Kidney (tissue), 14 donors: ENCODE measurements around the gene SERPINA4. TPM values are rescaled to one million over a fixed set of nuclear protein-coding genes. Genes with fewer than 3 reads are reported as not detected.
A peak's percentile ranks its signal among the peaks of the same experiment; 100 is the strongest.

Experiments used
- DNase-seq, 5 donors: peaks; one replicate each; pipeline ENCODE4 v3.0.0-alpha.2; 2013 to 2020
- FAIRE-seq: peaks from 2 replicates; lab custom pipeline; 2012; peaks lifted over from hg19 to GRCh38; lab: Jason Lieb, UNC
- H3K27ac ChIP-seq, 2 donors: one replicate each; pipeline ENCODE4 v1.7.0; 2013; ENCODE audit warnings: low read depth in 2 of 2, low read length in 2 of 2, inconsistent platforms in 1 of 2
- H3K27me3 ChIP-seq: one replicate; pipeline ENCODE4 v1.7.1; 2013; ENCODE audit warnings: low read length, inconsistent platforms; ENCODE audit not compliant: control insufficient read depth, insufficient read depth
- H3K36me3 ChIP-seq, 3 donors: one replicate each; pipeline versions ENCODE4 v1.7.0 to v1.7.1; 2013; ENCODE audit warnings: low read length in 3 of 3, control low read depth in 1 of 3, inconsistent platforms in 1 of 3; ENCODE audit not compliant: insufficient read depth in 3 of 3, control insufficient read depth in 2 of 3
- H3K4me1 ChIP-seq, 3 donors: one replicate each; pipeline versions ENCODE4 v1.7.0 to v1.7.1; 2013; ENCODE audit warnings: low read length in 3 of 3, inconsistent platforms in 1 of 3, low read depth in 1 of 3; ENCODE audit not compliant: control insufficient read depth in 2 of 3, insufficient read depth in 2 of 3
- H3K4me3 ChIP-seq, 3 donors: one replicate each; pipeline versions ENCODE4 v1.7.0 to v1.8.1; 2013; ENCODE audit warnings: low read length in 3 of 3, control low read depth in 1 of 3, inconsistent platforms in 1 of 3
- H3K9ac ChIP-seq, 3 donors: one replicate each; pipeline versions ENCODE4 v1.7.0 to v1.7.1; 2013; ENCODE audit warnings: low read length in 3 of 3, control low read depth in 1 of 3, inconsistent platforms in 1 of 3
- H3K9me3 ChIP-seq, 3 donors: one replicate each; pipeline versions ENCODE4 v1.7.0 to v1.7.1; 2013; ENCODE audit warnings: low read length in 3 of 3, control low read depth in 1 of 3, inconsistent platforms in 1 of 3; ENCODE audit not compliant: control insufficient read depth in 2 of 3, insufficient read depth in 1 of 3
- CTCF ChIP-seq: IDR thresholded peaks from 3 replicates; pipeline ENCODE4 v1.5.1; 2012; ENCODE audit warnings: mild to moderate bottlenecking, moderate library complexity, borderline replicate concordance; ENCODE audit not compliant: insufficient read depth; ENCODE audit errors: extremely low read depth
- intact Hi-C: fragments of 100-400 bp; cut with DNase I; formaldehyde crosslinking; loops from one replicate; pipeline ENCODE4 v1.11.1; 2022
- polyA plus RNA-seq: library from polyadenylated mRNA; stranded (reverse); fragments of 350-450 nt; fragmentation: Illumina TruSeq; extraction: RNeasy Lipid Tissue Mini Kit (QIAGEN cat#74804); gene quantifications from one replicate; pipeline ENCODE4 v1.2.3, GENCODE V29; 2014; ENCODE audit warnings: low read depth, low replicate concordance; ENCODE audit not compliant: insufficient read depth
- total RNA-seq: library from RNA; stranded (reverse); fragmentation: NEBNext Ultra II Directional; extraction: Animal tissue kit (Norgen Biotek cat#: 25700); gene quantifications from one replicate; pipeline ENCODE4 v1.2.1, GENCODE V29; 2021
- donor health status: control.
- donor health status: control.
- donor health status: control.
- donor health status: control.
- donor health status: control.
- donor health status: DM: yes; HTN: yes; CAD: no.
- donor health status: Normal renal cell carcinoma (clear cell type).

The SERPINA4 gene
- total and polyA plus RNA-seq, 2 donors from 2014 or later: 6.1 to 28.3 TPM

DNA sequence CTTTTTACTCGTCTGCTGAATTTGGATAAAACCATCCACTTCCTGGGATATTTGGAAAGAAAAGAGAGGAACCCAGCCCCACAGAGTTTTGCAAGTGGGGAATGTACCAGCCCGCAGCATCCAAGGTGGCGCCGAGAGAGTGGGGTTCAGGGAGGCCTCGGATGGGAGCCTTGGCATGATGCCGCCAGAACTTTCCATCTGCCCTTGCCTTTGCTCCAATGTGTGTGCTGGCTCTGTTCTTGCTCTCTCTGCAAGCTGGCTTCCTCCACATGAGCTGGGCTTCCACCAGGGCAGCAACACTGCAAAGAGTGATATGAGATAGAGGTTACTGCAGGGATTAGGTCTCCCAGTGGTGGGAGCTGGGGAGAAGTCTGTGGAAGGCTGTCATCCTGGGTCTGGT is 45.4 kb upstream of the SERPINA4 start:
- Histone ChIP-seq H3K9ac (no peak overlapping the region), H3K9me3 (peaks cover 0 to 1% (median 0%) of the 10 kb centered on the region in 3 donors), H3K4me3 (no peak overlapping the region), H3K4me1 (no peaks in the 10 kb centered on the region), H3K27ac (no peak overlapping the region), H3K36me3 (no peaks in the 10 kb centered on the region), H3K27me3 (no peaks in the 10 kb centered on the region)
- DNase-seq (no peak), FAIRE-seq (no peak)
- intact Hi-C loops: no loop called here
- TF ChIP-seq CTCF: no peak

- intact Hi-C loops: no loop called here
- no peak for TF ChIP-seq CTCF
- Histone ChIP-seq H3K27me3 (no peaks in the 10 kb centered on the region), H3K4me3 (no peak overlapping the region), H3K36me3 (no peaks in the 10 kb centered on the region), H3K9me3 (peaks cover 0 to 1% (median 0%) of the 10 kb centered on the region in 3 donors), H3K9ac (no peak overlapping the region), H3K27ac (no peak overlapping the region), H3K4me1 (no peaks in the 10 kb centered on the region)
- DNase-seq (no peak), FAIRE-seq (no peak)
Measured at GRCh38 chr14:94517248-94517640, 44.0 kb upstream of the SERPINA4 start.

- FAIRE-seq (no peak), DNase-seq (peak in 1 of 5 donors; percentile 7)
- Histone ChIP-seq H3K9me3 (peaks cover 0 to 1% (median 0%) of the 10 kb centered on the region in 3 donors), H3K27ac (no peak overlapping the region), H3K4me3 (no peak overlapping the region), H3K36me3 (no peaks in the 10 kb centered on the region), H3K27me3 (no peaks in the 10 kb centered on the region), H3K9ac (no peak overlapping the region), H3K4me1 (no peaks in the 10 kb centered on the region)
- no peak for TF ChIP-seq CTCF
- intact Hi-C loops: no loop called here
Measured at GRCh38 chr14:94517641-94518257, 43.5 kb upstream of the SERPINA4 start.
